HepG2 (cell line): Measurements from ENCODE around the gene CPT1B. TPM values are rescaled to one million over a fixed set of nuclear protein-coding genes. Genes with fewer than 3 reads are reported as not detected.

Experiments
- AGO1 ChIP-seq: fragments of 200-400 bp; formaldehyde crosslinking; IDR thresholded peaks from 2 replicates; pipeline ENCODE4 v1.6.1; 2017; ENCODE audit warnings: mild to moderate bottlenecking, low read depth, low read length, moderate library complexity; ENCODE audit not compliant: poor library complexity, severe bottlenecking
- EEA1 ChIP-seq: sonication (generic); formaldehyde crosslinking; IDR thresholded peaks from 2 replicates; pipeline ENCODE4 v1.5.1; 2020; ENCODE audit warnings: mild to moderate bottlenecking, missing genetic modification reagents, borderline replicate concordance
- IRX3 ChIP-seq: sonication (generic); formaldehyde crosslinking; IDR thresholded peaks from 2 replicates; pipeline ENCODE4 v1.8.1; 2023; ENCODE audit warnings: mild to moderate bottlenecking, low read depth, missing genetic modification reagents, borderline replicate concordance
- KLF13 ChIP-seq: sonication (generic); formaldehyde crosslinking; IDR thresholded peaks from 2 replicates; pipeline ENCODE4 v1.4.0; 2020; ENCODE audit warnings: mild to moderate bottlenecking, missing genetic modification reagents
- MAZ ChIP-seq, 2 experiments: sonication (generic) in 1 of 2; formaldehyde crosslinking in 1 of 2; IDR thresholded peaks; 2 replicates each; pipeline versions ENCODE4 v1.5.0 to v1.6.1; 2012 to 2020; ENCODE audit warnings: low read depth in 2 of 2, mild to moderate bottlenecking in 2 of 2, borderline replicate concordance in 1 of 2, improper control_type of control experiment in 1 of 2, low read length in 1 of 2, missing genetic modification reagents in 1 of 2, moderate library complexity in 1 of 2
- NFKBIZ ChIP-seq: IDR thresholded peaks from 2 replicates; pipeline ENCODE4 v1.6.1; 2018; ENCODE audit warnings: missing genetic modification reagents, missing compliant biosample characterization
- PHB2 ChIP-seq: fragments of 450-650 bp; IDR thresholded peaks from 2 replicates; pipeline ENCODE4 v1.6.1; 2018; ENCODE audit not compliant: partially characterized antibody
- ZEB1 ChIP-seq: IDR thresholded peaks from 2 replicates; pipeline ENCODE4 v1.6.1; 2012; ENCODE audit warnings: mild to moderate bottlenecking, low read depth, inconsistent platforms; ENCODE audit not compliant: insufficient replicate concordance
- ZFYVE20 ChIP-seq: sonication (generic); formaldehyde crosslinking; IDR thresholded peaks from 2 replicates; pipeline ENCODE4 v1.8.0; 2023; ENCODE audit warnings: low read depth, mild to moderate bottlenecking, moderate library complexity, missing genetic modification reagents, borderline replicate concordance
- ZKSCAN5 ChIP-seq: sonication (generic); formaldehyde crosslinking; IDR thresholded peaks from 2 replicates; pipeline ENCODE4 v1.5.1; 2020; ENCODE audit warnings: mild to moderate bottlenecking, missing genetic modification reagents
- ZNF264 ChIP-seq: sonication (generic); formaldehyde crosslinking; IDR thresholded peaks from 2 replicates; pipeline ENCODE4 v1.4.0; 2020; ENCODE audit warnings: missing genetic modification reagents
- ZNF333 ChIP-seq: sonication (generic); formaldehyde crosslinking; IDR thresholded peaks from 2 replicates; pipeline ENCODE4 v1.4.0; 2020; ENCODE audit warnings: mild to moderate bottlenecking, missing genetic modification reagents, borderline replicate concordance
- ZNF431 ChIP-seq: sonication (generic); formaldehyde crosslinking; IDR thresholded peaks from 2 replicates; pipeline ENCODE4 v1.9.0; 2022; ENCODE audit warnings: missing genetic modification reagents, low read depth, mild to moderate bottlenecking, borderline replicate concordance
- ZNF510 ChIP-seq: sonication (generic); formaldehyde crosslinking; IDR thresholded peaks from 2 replicates; pipeline ENCODE4 v1.4.0; 2020; ENCODE audit warnings: low read depth, mild to moderate bottlenecking, missing genetic modification reagents
- ZNF614 ChIP-seq: IDR thresholded peaks from 2 replicates; pipeline ENCODE4 v1.6.1; 2018; ENCODE audit warnings: missing biosample characterization, missing genetic modification reagents, inconsistent platforms, borderline replicate concordance
- ZNF670 ChIP-seq: sonication (generic); formaldehyde crosslinking; IDR thresholded peaks from 2 replicates; pipeline ENCODE4 v1.8.0; 2022; ENCODE audit warnings: mild to moderate bottlenecking, missing genetic modification reagents, borderline replicate concordance
- ZNF724P ChIP-seq: sonication (generic); formaldehyde crosslinking; IDR thresholded peaks from 2 replicates; pipeline ENCODE4 v1.8.0; 2022; ENCODE audit warnings: missing genetic modification reagents, borderline replicate concordance
- polyA plus RNA-seq, 8 experiments: library from polyadenylated mRNA; depleted of rRNA in 3 of 8; stranded (reverse) in 7 of 8; unstranded in 1 of 8; fragments of >200 nt; fragmentation: Illumina TruSeq in 4 of 8; extraction: Trizol in 4 of 8; gene quantifications; 2 replicates each; pipeline versions ENCODE4 v1.2.1 to v1.2.3, GENCODE V29; 2011 to 2016; ENCODE audit warnings: low read depth in 4 of 8, missing spikeins in 1 of 8, mixed read lengths in 1 of 8; ENCODE audit not compliant: insufficient read depth in 1 of 8
- total RNA-seq, 5 experiments: library from RNA; depleted of rRNA; stranded (reverse); fragments of >200 nt; fragmentation: Illumina TruSeq; extraction: Trizol; gene quantifications; 2 replicates each; pipeline ENCODE4 v1.2.3, GENCODE V29; 2016; ENCODE audit warnings: low read depth in 1 of 5
- TF ChIP-seq, protein P1 (sequence below): sonication (generic); formaldehyde crosslinking; IDR thresholded peaks from 2 replicates; pipeline ENCODE4 v1.9.0; 2021; ENCODE audit warnings: missing genetic modification reagents, mild to moderate bottlenecking, borderline replicate concordance
- TF ChIP-seq, protein P2 (sequence below): sonication (generic); formaldehyde crosslinking; IDR thresholded peaks from 2 replicates; pipeline ENCODE4 v1.4.0; 2020; ENCODE audit warnings: missing genetic modification reagents
- TF ChIP-seq, protein P3 (sequence below): sonication (generic); formaldehyde crosslinking; IDR thresholded peaks from 2 replicates; pipeline ENCODE4 v1.5.1; 2020; ENCODE audit warnings: missing genetic modification reagents, mild to moderate bottlenecking, borderline replicate concordance
- TF ChIP-seq, protein P4 (sequence below): sonication (generic); formaldehyde crosslinking; IDR thresholded peaks from 2 replicates; pipeline ENCODE4 v1.8.1; 2023; ENCODE audit warnings: mild to moderate bottlenecking, missing genetic modification reagents

Gene CPT1B
- total and polyA plus RNA-seq, 2 of the 13 experiments (the other 11 are each of a cell fraction or from before 2014, with no cell fraction given), result 9.2 to 19.5 TPM

DNA sequence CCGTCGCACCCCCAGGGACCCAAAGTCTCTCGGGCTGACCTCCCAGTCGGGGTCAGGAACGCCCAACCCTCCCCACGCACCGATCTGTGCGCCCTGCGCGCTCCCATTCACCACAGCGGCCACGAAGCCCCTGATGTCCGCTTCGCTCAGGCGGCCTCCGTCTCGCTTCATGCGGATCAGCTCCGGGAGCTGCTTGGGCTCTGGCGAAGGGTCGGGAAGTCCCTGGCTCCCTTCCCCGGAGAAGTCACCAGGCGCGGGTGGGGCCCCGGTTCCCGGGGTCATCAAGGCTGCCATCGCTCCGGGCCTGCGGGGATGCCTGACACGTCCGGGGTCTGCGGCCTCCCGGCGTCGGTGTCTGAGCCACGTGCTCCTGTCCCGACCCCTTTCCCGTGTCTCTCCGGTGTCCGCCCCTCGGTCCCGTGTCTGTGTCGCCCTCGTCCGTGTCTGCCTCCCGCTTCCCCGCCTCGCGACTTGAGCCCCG, 48.8 kb downstream of the CPT1B start (continued):
- TF ChIP-seq, protein P1, sequence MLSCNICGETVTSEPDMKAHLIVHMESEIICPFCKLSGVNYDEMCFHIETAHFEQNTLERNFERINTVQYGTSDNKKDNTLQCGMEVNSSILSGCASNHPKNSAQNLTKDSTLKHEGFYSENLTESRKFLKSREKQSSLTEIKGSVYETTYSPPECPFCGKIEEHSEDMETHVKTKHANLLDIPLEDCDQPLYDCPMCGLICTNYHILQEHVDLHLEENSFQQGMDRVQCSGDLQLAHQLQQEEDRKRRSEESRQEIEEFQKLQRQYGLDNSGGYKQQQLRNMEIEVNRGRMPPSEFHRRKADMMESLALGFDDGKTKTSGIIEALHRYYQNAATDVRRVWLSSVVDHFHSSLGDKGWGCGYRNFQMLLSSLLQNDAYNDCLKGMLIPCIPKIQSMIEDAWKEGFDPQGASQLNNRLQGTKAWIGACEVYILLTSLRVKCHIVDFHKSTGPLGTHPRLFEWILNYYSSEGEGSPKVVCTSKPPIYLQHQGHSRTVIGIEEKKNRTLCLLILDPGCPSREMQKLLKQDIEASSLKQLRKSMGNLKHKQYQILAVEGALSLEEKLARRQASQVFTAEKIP (CRISPR knock-in tag), result no peak
- TF ChIP-seq, protein P2, sequence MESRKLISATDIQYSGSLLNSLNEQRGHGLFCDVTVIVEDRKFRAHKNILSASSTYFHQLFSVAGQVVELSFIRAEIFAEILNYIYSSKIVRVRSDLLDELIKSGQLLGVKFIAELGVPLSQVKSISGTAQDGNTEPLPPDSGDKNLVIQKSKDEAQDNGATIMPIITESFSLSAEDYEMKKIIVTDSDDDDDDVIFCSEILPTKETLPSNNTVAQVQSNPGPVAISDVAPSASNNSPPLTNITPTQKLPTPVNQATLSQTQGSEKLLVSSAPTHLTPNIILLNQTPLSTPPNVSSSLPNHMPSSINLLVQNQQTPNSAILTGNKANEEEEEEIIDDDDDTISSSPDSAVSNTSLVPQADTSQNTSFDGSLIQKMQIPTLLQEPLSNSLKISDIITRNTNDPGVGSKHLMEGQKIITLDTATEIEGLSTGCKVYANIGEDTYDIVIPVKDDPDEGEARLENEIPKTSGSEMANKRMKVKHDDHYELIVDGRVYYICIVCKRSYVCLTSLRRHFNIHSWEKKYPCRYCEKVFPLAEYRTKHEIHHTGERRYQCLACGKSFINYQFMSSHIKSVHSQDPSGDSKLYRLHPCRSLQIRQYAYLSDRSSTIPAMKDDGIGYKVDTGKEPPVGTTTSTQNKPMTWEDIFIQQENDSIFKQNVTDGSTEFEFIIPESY (CRISPR knock-in tag), result no peak
- TF ChIP-seq ZEB1 (peak; percentile 8), PHB2 (no peak), AGO1 (peak; percentile 95), NFKBIZ (CRISPR knock-in tag) (no peak), MAZ (IDR thresholded peaks at IDR 0.05; ENCODE audit: borderline replicate concordance, low read depth, low read length) (no peak), MAZ (CRISPR knock-in tag; IDR thresholded peaks at IDR 0.05; ENCODE audit: low read depth) (no peak), ZNF264 (CRISPR knock-in tag) (no peak), ZNF614 (no peak), EEA1 (CRISPR knock-in tag) (no peak), KLF13 (CRISPR knock-in tag) (no peak), ZNF724P (CRISPR knock-in tag) (peak; percentile 2; the same call in 1 of the 2 replicates), ZNF510 (no peak), ZNF333 (CRISPR knock-in tag) (no peak), ZNF431 (CRISPR knock-in tag) (no peak), ZKSCAN5 (CRISPR knock-in tag) (no peak), ZNF670 (CRISPR knock-in tag) (peak; percentile 53; the same call in 1 of the 2 replicates), IRX3 (no peak), ZFYVE20 (CRISPR knock-in tag) (0 out of 2 replicates have a peak, but pooled peaks have one; percentile 27)
- TF ChIP-seq, protein P3, sequence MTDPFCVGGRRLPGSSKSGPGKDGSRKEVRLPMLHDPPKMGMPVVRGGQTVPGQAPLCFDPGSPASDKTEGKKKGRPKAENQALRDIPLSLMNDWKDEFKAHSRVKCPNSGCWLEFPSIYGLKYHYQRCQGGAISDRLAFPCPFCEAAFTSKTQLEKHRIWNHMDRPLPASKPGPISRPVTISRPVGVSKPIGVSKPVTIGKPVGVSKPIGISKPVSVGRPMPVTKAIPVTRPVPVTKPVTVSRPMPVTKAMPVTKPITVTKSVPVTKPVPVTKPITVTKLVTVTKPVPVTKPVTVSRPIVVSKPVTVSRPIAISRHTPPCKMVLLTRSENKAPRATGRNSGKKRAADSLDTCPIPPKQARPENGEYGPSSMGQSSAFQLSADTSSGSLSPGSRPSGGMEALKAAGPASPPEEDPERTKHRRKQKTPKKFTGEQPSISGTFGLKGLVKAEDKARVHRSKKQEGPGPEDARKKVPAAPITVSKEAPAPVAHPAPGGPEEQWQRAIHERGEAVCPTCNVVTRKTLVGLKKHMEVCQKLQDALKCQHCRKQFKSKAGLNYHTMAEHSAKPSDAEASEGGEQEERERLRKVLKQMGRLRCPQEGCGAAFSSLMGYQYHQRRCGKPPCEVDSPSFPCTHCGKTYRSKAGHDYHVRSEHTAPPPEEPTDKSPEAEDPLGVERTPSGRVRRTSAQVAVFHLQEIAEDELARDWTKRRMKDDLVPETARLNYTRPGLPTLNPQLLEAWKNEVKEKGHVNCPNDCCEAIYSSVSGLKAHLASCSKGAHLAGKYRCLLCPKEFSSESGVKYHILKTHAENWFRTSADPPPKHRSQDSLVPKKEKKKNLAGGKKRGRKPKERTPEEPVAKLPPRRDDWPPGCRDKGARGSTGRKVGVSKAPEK (CRISPR knock-in tag), result no peak
- TF ChIP-seq, protein P4, sequence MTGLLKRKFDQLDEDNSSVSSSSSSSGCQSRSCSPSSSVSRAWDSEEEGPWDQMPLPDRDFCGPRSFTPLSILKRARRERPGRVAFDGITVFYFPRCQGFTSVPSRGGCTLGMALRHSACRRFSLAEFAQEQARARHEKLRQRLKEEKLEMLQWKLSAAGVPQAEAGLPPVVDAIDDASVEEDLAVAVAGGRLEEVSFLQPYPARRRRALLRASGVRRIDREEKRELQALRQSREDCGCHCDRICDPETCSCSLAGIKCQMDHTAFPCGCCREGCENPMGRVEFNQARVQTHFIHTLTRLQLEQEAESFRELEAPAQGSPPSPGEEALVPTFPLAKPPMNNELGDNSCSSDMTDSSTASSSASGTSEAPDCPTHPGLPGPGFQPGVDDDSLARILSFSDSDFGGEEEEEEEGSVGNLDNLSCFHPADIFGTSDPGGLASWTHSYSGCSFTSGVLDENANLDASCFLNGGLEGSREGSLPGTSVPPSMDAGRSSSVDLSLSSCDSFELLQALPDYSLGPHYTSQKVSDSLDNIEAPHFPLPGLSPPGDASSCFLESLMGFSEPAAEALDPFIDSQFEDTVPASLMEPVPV (CRISPR knock-in tag), result no peak; the same call in 1 of the 2 replicates
